NCI-H526 treated with DMSO at 0.1 percent for 48 hours (cell line): ENCODE data around the gene KCNAB1.

Source experiments
- DNase-seq: peaks from one replicate; lab custom pipeline; 2025; lab: John Stamatoyannopoulos, UW

The KCNAB1 gene

DNA sequence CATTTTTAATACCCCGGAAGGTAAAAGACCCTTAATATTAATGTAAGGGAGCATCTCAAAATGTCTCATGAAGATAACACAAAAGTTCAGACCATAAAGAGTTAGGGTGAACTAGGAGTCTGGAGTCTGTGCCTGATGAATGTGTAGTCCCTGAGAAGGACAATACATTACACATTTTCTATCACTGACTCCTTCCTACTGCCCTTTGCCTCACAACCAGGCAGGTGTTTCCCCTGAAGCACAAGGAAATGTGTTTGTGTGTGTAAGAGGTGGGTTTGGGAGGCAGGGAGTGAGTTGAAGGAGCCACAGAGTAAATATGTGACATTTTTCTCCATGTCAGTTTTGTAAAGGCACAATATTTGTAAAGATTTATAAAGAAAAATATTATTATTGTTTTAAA is 375.4 kb downstream of the KCNAB1 start:
- DNase-seq: no peak

DNA sequence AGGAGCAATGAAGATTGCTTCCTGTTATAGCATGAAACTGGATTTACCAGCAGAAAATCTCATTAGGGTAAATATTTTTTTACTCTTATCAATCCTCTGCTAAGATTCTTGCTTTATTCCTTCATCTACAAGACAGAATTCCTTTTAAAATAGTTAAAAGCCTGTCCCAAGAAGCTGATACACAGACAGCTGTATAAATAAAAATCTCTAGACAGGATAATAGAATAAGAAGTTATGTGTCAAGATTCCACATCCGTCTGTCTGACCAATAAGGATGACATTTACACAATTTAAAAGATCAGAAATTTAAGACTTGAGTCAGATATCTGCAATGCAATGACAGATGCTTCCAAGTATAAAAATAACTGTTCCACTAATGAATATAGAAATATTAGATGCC is 376.9 kb downstream of the KCNAB1 start:
- no peak for DNase-seq

DNA sequence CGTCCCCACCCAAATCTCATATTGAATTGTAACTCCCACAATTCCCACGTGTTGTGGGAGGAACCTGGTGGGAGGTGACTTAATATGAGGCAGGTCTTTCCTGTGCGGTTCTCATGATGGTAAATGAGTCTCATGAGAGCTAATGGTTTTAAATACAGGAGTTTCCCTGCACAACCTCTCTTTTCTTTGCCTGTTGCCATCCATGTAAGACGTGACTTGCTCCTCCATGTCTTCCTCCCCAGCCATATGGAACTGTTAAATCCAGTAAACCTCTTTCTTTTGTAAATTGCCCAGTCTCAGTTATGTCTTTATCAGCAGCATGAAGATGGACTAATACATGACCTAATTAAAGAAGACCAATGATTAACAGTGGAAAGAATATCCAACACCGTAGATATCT is 377.9 kb downstream of the KCNAB1 start:
- DNase-seq: no peak

DNA sequence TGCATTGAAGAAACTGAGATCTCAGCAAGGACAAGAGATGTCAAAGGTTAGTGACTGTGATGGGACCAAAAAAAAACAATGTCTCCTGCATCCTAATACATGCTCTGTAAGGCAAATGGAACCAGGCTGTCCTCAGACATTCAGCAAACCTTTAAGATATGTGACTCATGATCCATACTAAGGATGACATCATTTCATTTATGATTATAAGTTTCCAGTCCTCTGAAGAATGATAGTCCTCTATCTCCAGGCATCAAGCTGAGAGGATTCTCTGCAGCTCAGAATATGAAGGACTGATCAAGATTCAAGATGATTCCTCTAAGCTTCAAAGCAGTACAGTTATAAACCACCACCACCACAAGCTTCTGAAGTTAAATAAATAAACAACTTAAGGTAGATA is 386.9 kb downstream of the KCNAB1 start:
- no peak for DNase-seq

DNA sequence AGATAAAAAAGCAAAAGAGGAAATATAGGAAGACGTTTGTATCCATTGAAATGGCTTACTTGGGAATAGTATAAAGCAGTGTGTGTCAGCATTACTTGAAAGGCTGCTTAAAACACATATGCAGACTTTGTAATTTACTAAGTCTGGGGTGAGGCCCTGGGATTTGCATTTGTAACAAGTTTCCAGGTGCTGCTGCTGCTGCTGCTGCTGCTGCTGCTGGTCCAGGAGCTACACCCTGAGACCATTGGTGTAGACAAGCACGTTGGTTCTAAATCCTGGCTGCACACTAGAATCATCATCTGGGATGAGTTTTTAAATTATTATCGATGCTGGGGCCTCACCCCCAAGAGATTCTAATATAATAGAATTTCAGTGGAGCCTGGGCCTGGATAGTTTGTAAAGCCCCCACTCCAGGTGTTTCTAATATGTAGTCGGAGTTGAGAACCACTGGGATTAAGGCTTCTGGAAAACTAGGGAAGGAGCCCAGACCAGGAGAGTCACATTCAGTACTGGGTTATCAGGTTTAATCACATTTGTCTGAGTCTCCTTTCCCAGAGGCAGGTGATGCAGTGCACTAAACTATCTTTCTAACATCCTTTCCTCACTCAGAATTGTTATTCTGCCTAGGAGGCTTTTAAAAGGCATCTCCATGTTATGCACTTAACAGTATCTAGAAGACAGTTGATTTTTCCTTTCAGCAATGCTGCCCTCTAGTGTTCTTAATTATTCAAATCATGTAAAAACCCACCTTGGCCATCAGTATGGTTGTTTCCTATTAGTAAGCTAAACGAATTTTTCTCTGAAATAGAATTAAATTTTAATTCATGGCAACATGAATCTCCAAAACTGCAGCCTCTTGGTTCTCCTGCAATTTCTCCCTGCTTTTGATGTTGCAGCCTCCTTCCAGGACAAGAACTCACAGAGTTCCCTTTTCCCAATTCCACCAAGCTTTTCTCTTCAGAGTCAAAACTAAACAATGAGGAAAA is 389.1 kb downstream of the KCNAB1 start:
- DNase-seq: peak; percentile 42

DNA sequence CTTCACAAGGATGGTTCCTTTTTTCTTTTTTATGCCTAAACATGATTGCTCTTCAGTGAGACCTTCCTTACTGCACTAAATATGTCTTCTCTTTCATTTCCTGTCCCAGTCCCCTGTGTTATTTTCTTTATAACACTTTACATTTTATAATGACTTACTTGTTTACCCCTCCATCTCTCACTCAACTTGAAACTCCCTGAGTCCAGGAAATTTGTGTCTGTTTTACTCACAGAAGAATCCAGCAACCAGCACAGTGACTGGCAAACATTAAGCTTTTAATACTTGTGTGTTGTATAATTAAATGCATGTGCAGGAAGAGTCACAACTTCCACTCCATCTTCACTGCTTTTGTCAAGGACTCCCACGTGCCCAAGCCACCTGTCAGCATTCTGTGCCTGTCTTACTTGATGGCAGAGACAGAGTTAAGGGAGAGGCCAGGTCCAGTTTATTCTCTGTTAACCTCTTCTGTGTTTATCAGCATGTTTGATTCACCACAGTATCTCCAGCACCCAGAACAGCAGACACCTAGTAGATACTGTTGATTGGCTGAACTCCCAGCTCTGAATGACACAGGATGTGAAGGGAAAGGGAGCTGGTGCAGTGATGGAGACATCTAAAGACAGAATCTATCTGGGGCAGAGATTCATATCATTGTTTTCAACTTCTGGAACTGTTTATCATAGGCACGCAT is 391.8 kb downstream of the KCNAB1 start:
- DNase-seq: no peak

DNA sequence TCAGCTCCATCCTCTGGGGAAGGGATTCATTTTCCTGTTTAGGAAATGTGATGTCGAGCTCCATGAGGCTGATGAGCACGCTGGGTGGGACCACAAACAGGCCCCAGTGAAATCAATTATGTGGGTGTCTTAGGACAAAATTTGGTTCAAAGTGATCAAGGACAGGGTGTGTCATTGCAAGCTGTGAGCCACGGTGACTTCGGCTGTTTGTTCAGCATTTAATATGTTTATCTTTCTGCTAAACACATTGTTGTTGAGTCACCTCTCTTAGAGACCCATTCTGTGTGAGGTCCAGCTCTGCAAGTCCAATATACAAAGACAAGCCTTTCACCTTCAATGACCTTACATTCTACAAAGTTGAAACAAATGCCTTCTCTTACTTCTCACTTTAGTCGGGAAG is 393.2 kb downstream of the KCNAB1 start:
- no peak for DNase-seq

DNA sequence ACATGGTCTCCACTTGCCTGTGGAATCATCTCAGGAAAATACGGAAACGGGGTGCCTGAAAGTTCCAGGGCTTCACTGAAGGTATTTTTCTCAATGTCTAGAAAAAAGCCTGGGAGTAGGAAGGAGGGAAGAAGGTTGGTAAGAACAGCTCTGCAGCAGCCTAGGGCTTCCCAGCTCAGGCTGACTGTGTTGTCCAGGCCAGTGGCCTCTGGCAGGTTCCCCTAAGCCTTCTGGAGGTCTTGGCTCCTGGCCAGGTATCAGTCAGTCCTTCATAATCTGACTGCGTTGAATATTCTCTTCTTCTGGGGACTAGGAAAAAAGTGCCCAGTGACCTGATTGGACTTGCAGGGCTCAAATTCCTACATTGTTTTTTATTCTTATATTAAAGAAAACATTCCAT is 395.9 kb downstream of the KCNAB1 start:
- DNase-seq: no peak

DNA sequence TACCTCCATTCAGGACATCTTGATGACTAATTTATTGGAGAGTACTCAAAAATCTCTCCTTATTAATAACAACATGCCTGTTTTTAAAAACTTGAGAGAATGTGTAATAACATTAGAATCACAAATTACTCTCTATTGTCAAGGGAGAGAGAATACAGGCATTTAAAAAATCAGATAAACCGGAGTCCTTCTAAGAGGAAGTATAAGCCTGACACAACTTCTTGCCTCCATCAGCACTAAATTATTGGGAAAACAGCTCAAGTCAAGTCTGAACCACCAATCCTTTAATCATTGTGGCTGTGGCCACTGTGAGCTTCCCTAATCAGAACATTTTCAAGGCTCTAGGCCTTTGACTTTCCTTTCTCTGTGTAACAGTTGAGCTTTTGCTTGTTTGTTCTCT is 396.6 kb downstream of the KCNAB1 start:
- DNase-seq: no peak

DNA sequence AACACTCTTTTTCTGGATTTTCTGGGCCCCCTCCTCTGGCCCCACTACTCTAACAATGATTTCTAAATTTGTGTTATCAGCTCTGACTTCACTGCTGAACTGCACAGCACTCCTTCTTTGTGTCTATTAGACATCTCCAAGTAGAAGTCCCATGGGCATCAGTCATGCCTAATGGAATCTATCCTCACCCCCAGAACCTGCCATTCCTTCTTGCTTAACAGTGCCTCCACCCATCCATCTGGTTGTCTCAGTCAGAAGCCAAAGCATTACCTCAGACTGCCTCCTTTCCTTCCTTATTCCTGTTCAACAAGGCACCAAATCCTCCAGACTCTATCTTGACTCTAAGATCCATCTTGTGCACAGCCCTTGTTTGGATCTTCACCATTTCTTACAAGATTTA is 398.3 kb downstream of the KCNAB1 start:
- DNase-seq: no peak

DNA sequence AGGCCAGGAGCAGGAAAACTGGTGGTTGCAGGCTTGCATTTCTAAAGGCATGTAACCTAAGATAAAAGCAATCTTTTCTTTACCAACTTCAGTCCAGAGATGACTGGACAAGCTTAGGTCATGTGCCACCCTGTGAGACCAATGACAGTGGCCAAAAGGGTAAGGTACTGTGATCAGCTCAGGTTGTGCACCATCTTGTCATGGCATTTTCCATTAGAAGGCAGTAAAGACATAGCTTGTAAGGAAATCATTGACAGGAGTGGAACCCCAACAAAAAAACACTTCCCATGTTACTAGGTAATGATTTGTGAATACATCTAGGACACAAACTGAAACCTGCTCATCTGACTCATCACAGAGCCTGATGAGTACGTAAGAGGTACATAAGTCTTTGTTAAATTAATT is 399.4 kb downstream of the KCNAB1 start:
- no peak for DNase-seq

DNA sequence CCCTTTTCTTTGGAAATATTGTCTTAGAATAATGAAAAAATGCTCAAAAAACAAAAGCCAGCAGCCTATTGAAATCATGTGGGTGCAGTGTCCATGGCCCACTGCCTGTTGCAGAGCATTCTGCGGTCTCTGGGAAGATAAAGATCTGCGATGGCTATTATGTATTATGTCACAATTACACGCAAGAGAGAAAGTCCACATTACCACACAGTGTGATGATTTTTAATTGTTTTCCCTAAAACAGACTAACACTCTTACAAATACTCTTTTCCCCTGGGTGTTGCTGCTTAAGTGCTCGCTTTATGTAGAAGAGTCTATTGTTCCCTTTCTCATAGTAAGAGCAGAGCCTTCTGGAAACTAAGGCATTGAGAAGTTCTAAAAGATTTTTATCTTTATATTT is 402.3 kb downstream of the KCNAB1 start:
- no peak for DNase-seq

DNA sequence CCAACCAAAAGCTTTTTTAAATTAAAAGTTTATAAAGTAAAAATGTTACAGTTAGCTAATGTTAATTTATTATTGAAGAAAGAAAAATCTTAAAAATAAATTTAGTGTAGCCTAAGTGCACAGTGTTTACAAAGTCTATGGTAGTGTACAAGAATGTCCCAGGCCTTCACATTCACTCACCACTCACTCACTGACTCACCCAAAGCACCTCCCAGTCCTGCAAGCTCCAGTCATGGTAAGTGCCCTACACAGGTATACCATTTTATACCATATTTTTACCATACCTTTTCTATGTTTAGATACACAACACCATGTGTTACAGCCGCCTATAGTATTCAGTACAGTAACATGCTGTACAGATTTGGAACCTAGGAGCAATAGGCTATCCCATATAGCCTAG is 405.4 kb downstream of the KCNAB1 start:
- no peak for DNase-seq

DNA sequence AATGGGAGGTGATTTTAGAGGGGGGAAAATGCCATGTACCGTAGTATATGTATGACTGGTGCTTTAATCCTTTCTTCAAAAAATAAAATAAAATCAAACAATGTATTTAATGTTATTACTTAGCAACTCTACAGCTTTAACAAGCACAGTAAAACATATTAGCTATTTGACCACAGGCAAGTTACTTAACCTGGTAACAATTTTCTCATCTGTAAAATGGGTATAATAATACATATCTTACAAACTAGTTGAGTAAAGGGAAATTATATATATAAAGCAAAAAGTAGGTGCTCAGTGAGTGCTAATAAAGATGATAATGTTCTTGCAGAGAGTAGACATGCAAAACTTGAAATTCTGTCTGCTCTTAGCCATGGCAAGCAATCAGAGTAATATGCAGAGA is 406.7 kb downstream of the KCNAB1 start:
- no peak for DNase-seq

DNA sequence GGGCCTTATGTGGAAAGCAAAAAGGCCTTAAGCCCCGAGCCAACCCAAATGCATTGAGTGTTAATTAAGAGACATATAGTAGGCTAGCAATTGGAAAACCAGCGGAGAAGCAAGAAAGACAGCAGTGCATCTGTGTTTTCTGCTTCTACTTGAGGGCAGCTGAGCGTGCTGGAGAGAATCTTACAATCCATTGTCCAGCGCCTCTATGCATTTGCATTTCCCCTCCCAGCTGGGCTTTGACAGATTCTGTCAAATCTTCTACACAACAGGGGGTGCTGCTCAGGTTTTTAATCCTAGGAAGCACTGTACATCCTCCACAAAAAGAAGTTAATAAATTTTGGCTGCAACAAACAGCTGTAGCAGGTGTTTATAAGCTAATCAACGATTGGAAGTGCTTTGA is 410.6 kb downstream of the KCNAB1 start:
- DNase-seq: no peak

DNA sequence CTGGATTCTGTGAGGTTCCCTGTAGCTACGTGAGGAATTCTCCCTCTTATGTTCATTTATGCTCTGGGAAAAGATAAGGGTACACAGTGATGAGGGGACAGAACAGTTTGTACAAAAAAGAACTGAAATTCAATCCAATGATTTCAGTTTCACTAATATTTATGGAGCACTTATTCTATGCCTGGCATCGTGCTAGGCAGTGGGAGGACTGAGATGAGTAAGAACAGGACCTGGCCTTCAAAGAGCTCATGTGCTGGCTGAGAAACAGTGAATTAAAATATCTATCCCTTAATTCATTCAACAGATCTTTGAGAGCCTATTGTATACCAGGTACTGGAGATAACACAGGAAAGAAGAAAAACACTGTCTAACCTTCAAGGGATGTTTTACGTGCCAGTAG is 412.4 kb downstream of the KCNAB1 start:
- DNase-seq: no peak

DNA sequence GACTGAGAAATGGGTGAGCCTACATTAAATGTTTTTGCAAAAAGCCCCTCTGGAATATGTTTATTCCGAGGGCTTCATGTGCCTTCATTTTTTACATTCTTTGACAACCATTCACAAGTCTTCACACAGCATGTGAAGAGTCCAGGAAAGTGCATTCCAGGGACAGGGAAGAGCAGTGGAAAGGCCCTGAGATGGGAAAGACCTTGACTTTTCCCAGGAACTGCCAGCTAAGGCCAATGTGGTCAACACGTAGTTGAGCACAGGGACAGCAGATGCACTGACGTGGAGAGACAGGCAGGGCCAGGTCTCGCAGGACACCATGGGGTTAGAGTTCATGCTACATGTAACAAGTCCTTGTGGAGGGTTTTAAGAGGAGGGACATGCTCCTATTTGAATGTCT is 412.8 kb downstream of the KCNAB1 start:
- DNase-seq: no peak

DNA sequence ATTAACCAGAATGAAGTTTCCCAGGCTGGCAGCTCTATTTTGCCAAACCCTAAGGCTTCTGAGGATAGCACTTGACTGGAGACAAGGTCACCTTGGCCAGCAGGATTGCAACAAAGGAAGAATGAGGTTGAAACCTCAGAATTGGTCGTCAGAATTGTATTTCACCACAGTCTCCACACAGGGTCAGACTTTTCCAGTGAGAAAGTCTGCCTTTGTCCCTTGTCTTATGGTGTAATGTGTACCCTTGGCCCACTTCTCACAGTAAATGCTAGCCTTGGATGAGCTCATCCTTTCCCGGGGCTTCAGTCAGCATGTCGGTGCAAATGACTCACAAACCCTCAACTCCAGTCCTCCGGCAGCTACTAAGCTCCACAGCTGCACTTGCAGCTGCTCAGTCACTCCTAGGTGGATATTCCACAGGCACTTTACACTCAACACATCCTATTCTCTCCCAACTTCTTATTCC is 414.8 kb downstream of the KCNAB1 start:
- DNase-seq: no peak

DNA sequence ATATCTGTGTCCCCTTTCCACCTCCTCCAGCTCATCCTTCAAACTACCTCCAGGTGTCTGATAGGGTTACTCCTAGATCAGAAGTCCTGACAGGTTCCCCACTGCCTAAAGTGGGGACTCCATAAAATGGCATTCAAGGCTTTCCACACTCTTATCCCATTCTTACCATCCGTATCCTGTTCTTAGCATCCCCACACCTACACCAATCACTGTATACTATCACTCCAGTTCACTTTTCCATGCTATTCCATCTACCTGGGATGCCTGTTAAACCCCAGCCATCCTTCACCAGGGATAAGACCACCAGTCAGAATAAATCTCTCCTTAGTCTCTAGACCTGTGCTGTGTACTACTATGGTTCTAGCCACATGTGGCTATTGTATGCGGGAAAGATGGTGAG is 415.4 kb downstream of the KCNAB1 start:
- no peak for DNase-seq

DNA sequence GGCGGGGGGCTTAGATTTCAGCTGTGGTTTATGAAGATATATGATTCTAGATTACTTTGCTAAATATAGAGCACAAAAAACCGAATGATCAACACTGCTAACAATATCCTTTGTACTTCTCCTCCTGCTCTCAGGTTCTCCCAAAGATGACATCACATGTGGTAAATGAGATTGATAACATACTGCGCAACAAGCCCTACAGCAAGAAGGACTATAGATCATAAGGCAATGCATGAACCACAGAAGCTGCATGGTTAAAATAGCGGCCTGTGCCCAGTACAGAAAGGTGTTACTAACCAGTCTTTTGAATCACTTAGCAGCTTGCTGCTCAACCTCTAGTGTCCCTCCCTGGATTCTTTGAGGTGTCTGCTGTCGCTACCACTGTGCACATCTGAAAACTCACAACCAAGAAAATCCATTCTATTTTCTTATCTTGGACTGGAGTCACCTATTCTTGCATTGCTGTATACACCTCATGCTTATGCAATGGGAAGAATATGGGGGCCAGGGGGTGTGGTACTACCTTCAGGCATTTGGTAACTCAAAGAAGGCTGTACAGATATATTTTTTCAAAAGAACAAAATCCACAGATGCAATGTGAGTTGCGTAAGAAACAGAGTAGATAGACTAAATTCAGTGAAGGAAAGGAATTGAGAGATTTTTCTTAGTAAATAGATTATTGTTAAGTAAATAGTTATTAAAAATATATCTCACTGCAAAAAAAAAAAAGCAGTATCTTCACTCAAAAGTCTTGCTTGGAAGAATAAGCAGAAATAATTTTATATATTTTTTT is 416.3 kb downstream of the KCNAB1 start:
- DNase-seq: no peak

DNA sequence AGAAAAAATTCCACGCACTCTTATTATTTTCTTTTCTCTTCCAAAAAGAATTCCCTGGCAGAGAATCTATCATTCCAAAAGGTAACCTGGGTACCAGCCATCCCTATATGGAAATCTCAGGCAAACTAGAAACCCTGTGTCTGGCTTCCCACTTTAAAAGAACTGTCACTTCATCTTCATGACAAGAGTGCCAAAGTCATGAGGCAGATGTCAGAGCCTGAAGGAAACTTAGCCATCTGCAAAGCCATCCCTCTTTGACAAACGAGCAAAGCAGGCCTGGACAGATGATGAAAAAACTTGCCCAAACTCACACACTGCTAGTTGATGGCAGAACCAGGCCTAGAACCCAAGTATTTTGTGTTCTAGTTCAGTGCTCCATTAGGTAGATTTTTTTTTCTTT is 418.7 kb downstream of the KCNAB1 start:
- DNase-seq: no peak

DNA sequence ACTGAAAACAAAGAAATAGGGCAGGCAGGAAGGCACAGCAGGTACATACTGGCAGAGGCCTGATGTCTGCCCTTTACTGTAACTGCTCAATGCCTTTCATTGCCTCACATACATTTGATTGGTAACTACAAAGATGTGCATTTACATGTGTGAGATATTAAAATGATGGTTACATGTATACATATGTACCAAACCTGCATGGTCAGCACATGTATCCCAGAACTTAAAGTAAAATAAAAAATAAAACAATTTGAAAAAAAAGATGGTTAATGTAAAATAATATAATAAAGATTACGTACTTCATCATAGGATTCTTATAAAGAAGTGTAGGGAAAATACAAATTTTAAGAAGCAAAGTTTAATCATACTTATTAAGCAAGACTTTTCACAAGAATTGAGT is 419.4 kb downstream of the KCNAB1 start:
- no peak for DNase-seq
